Natural killer cell (primary cell): Measurements from ENCODE around the gene SPACA6. TPM values are rescaled to one million over a fixed set of nuclear protein-coding genes. Genes with fewer than 3 reads are reported as not detected.
A peak's percentile ranks its signal among the peaks of the same experiment; 100 is the strongest.

Source experiments
- ATAC-seq, 3 donors: fragments of 150-1000 bp in 2 of 3; fragments of 200-7000 bp in 1 of 3; cut with Tn5 transposase; 1 replicate in 1 of 3; 2 replicates in 2 of 3; pipeline ENCODE4 v1.10.0; 2021; ENCODE audit warnings: mild to moderate bottlenecking in 2 of 3, moderate library complexity in 2 of 3
- DNase-seq, 2 donors: peaks; one replicate each; pipeline versions ENCODE4 v3.0.0 to v3.0.0-alpha.2; 2013 to 2021; ENCODE audit warnings: mixed read lengths in 1 of 2
- H3K27ac ChIP-seq: one replicate; pipeline ENCODE4 v1.5.1; 2013; ENCODE audit warnings: mild to moderate bottlenecking, low read length
- H3K27me3 ChIP-seq: one replicate; pipeline ENCODE4 v1.6.1; 2013; ENCODE audit warnings: low read length; ENCODE audit not compliant: control insufficient read depth, insufficient read depth
- H3K36me3 ChIP-seq: one replicate; pipeline ENCODE4 v1.6.1; 2013; ENCODE audit warnings: low read length; ENCODE audit not compliant: control insufficient read depth, insufficient read depth
- H3K4me1 ChIP-seq: one replicate; pipeline ENCODE4 v1.6.1; 2013; ENCODE audit warnings: low read length; ENCODE audit not compliant: control insufficient read depth, insufficient read depth
- H3K4me3 ChIP-seq: one replicate; pipeline ENCODE4 v1.5.1; 2013; ENCODE audit warnings: low read length
- H3K9me3 ChIP-seq: one replicate; pipeline ENCODE4 v1.6.1; 2013; ENCODE audit warnings: low read length; ENCODE audit not compliant: control insufficient read depth, insufficient read depth
- H3K27ac Mint-ChIP-seq, 2 donors: one replicate each; pipeline ENCODE4 v1.8.0; 2022; ENCODE audit warnings: mild to moderate bottlenecking in 2 of 2, mixed read lengths in 2 of 2, moderate library complexity in 1 of 2
- H3K27me3 Mint-ChIP-seq, 2 donors: one replicate each; pipeline ENCODE4 v1.8.0; 2022; ENCODE audit warnings: low read depth in 2 of 2, mixed read lengths in 2 of 2
- H3K36me3 Mint-ChIP-seq: one replicate; pipeline ENCODE4 v1.8.0; 2022; ENCODE audit warnings: mixed read lengths
- H3K4me1 Mint-ChIP-seq, 2 donors: one replicate each; pipeline ENCODE4 v1.8.0; 2022; ENCODE audit warnings: mixed read lengths in 2 of 2
- H3K4me3 Mint-ChIP-seq: one replicate; pipeline ENCODE4 v1.8.0; 2022; ENCODE audit warnings: mild to moderate bottlenecking, moderate library complexity, mixed read lengths
- H3K9me3 Mint-ChIP-seq, 2 donors: one replicate each; pipeline ENCODE4 v1.8.0; 2022; ENCODE audit warnings: mixed read lengths in 2 of 2
- CTCF ChIP-seq: fragments of 200-600 bp; IDR thresholded peaks from one replicate; pipeline ENCODE4 v1.8.0; 2022; ENCODE audit warnings: antibody characterized with exemption
- WGBS: methylation state at CpG from one replicate; pipeline ENCODE4 v1.1.7; 2013; ENCODE audit warnings: missing lambda C conversion rate; ENCODE audit not compliant: insufficient coverage; 5-methylcytosine and 5-hydroxymethylcytosine counted together
- intact Hi-C: fragments of 100-400 bp; cut with micrococcal nuclease; formaldehyde crosslinking; loops from one replicate; pipeline ENCODE4 v1.14.2; 2022
- total RNA-seq, 4 donors: library from RNA; stranded (reverse); fragments of 120-200 nt in 1 of 4; gene quantifications; one replicate each; pipeline versions ENCODE4 v1.2.3 to v1.2.4, GENCODE V29; 2013 to 2022

SPACA6 gene
- total RNA-seq, 3 donors from 2014 or later (not counting 1 experiment from before 2014, with no cell fraction given): 2.2 to 9.4 (median 3.7) TPM

- DNase-seq: peak; percentile 95 to 97
- intact Hi-C loops: no loop called here
- Mint-ChIP-seq H3K9me3 (no peaks in the 10 kb centered on the region), H3K4me1 (peaks cover 31 to 41% of the 10 kb centered on the region in 2 donors), H3K36me3 (no peaks in the 10 kb centered on the region), H3K27ac (peak overlapping the region; percentile 85 to 88), H3K4me3 (peak overlapping the region; percentile 92), H3K27me3 (peaks cover 0 to 9% of the 10 kb centered on the region in 2 donors)
- Histone ChIP-seq H3K9me3 (no peaks in the 10 kb centered on the region), H3K4me3 (peak overlapping the region; percentile 73), H3K27me3 (peaks cover 5% of the 10 kb centered on the region), H3K36me3 (no peaks in the 10 kb centered on the region), H3K27ac (peak overlapping the region; percentile 82), H3K4me1 (peaks cover 31% of the 10 kb centered on the region)
- peak; percentile 93 to 99 (median 94) for ATAC-seq
- TF ChIP-seq CTCF: peak; percentile 52
- WGBS: under 1% methylated on average over 74 of the region's 74 CpGs
These were observed 10.7 kb downstream of the SPACA6 start for GRCh38 chr19:51703575-51704515.

GRCh38 chr19:51704626-51705025 is 11.5 kb downstream of the SPACA6 start:
- Mint-ChIP-seq H3K27me3 (peaks cover 2 to 12% of the 10 kb centered on the region in 2 donors), H3K4me1 (peaks cover 31 to 41% of the 10 kb centered on the region in 2 donors), H3K9me3 (no peaks in the 10 kb centered on the region), H3K4me3 (peak overlapping the region; percentile 92), H3K27ac (peak overlapping the region; percentile 85 to 88), H3K36me3 (no peaks in the 10 kb centered on the region)
- intact Hi-C loops: no loop called here
- Histone ChIP-seq H3K27ac (peak overlapping the region; percentile 82), H3K36me3 (no peaks in the 10 kb centered on the region), H3K27me3 (peaks cover 5% of the 10 kb centered on the region), H3K9me3 (no peaks in the 10 kb centered on the region), H3K4me3 (peak overlapping the region; percentile 73), H3K4me1 (peaks cover 31% of the 10 kb centered on the region)
- no peak for TF ChIP-seq CTCF
- ATAC-seq: no peak
- 47% methylated on average over 4 of the region's 4 CpGs for WGBS
- no peak for DNase-seq

- no peaks in the 10 kb centered on the region for H3K36me3 ChIP-seq
- no peaks in the 10 kb centered on the region for H3K9me3 ChIP-seq
- no peak overlapping the region for H3K27ac ChIP-seq
- no peaks in the 10 kb centered on the region for H3K36me3 Mint-ChIP-seq
- H3K27ac Mint-ChIP-seq: peak overlapping the region; percentile 85 to 88
- H3K27me3 Mint-ChIP-seq: peaks cover 12 to 16% of the 10 kb centered on the region in 2 donors
- H3K27me3 ChIP-seq: peaks cover 5% of the 10 kb centered on the region
- H3K9me3 Mint-ChIP-seq: no peaks in the 10 kb centered on the region
- peaks cover 31% of the 10 kb centered on the region for H3K4me1 ChIP-seq
- ATAC-seq (no peak), DNase-seq (no peak)
- intact Hi-C loops: no loop called here
- H3K4me3 Mint-ChIP-seq: peak overlapping the region; percentile 60
- peaks cover 31 to 41% of the 10 kb centered on the region in 2 donors for H3K4me1 Mint-ChIP-seq
- over 99% methylated on average over 4 of the region's 4 CpGs for WGBS
- TF ChIP-seq CTCF: no peak
- no peak overlapping the region for H3K4me3 ChIP-seq
These were observed 13.2 kb downstream of the SPACA6 start for GRCh38 chr19:51706296-51706695.
